Loucy (cell line): ENCODE data around the gene AHI1.

Experiments
- CTCF ChIP-seq: fragments of 200-600 bp; sonication (generic); conservative IDR thresholded peaks from 2 replicates; pipeline ENCODE4 v1.5.1; 2014; ENCODE audit warnings: mild to moderate bottlenecking, antibody characterized with exemption, low read length
- EZH2phosphoT487 ChIP-seq: fragments of 200-600 bp; IDR thresholded peaks from 2 replicates; pipeline ENCODE4 v1.6.1; 2018; ENCODE audit warnings: antibody characterized with exemption, mild to moderate bottlenecking, moderate library complexity, borderline replicate concordance

GRCh38 chr6:135505222-135505621 lies 7.7 kb upstream of the AHI1 start:
- no peak for TF ChIP-seq CTCF
- no peak for TF ChIP-seq EZH2phosphoT487
